HG02623 (cell line): ENCODE results near the gene ARMC2.
"Not testable (repeated sequence)": the region's sequence is repeated elsewhere in the genome, so short reads cannot be mapped to it uniquely, and the experiment has no call there.

Source experiments
- ATAC-seq: cut with Tn5 transposase; IDR thresholded peaks from one replicate; pipeline ENCODE4 v1.9.1; 2021; ENCODE audit warnings: moderate library complexity; ENCODE audit not compliant: unreplicated experiment

The ARMC2 gene

GRCh38 chr6:108831104-108831503, 17.1 kb upstream of the ARMC2 start:
- ATAC-seq, result no peak

GRCh38 chr6:108832738-108833137, 15.5 kb upstream of the ARMC2 start:
- ATAC-seq, result no peak

GRCh38 chr6:108835218-108835850, 12.9 kb upstream of the ARMC2 start:
- ATAC-seq, result peak; percentile 92

- no peak for ATAC-seq
Measured at GRCh38 chr6:108836061-108836460, 12.2 kb upstream of the ARMC2 start.

- no peak for ATAC-seq
Measured at GRCh38 chr6:108837236-108837971, 10.8 kb upstream of the ARMC2 start.

- ATAC-seq, result no peak
Measured at GRCh38 chr6:108838101-108838717, 10.0 kb upstream of the ARMC2 start.

GRCh38 chr6:108839083-108839642, 9.1 kb upstream of the ARMC2 start:
- no peak for ATAC-seq

- ATAC-seq, result no peak
Measured at GRCh38 chr6:108840919-108841318, 7.3 kb upstream of the ARMC2 start.

- no peak for ATAC-seq
Measured at GRCh38 chr6:108841377-108841855, 6.8 kb upstream of the ARMC2 start.

GRCh38 chr6:108844135-108844534, 4.1 kb upstream of the ARMC2 start:
- no peak for ATAC-seq

- ATAC-seq, result no peak
Measured at GRCh38 chr6:108845145-108845544, 3.1 kb upstream of the ARMC2 start.

- no peak for ATAC-seq
Measured at GRCh38 chr6:108846101-108846500, 2.1 kb upstream of the ARMC2 start.

GRCh38 chr6:108846628-108847027, 1.6 kb upstream of the ARMC2 start:
- ATAC-seq, result no peak

GRCh38 chr6:108847738-108848115, 495 bp upstream of the ARMC2 start:
- ATAC-seq, result no peak

GRCh38 chr6:108850669-108851465, 2.6 kb downstream of the ARMC2 start:
- ATAC-seq, result no peak

GRCh38 chr6:108851756-108852155, 3.5 kb downstream of the ARMC2 start:
- ATAC-seq, result no peak

GRCh38 chr6:108853077-108853476, 4.9 kb downstream of the ARMC2 start:
- ATAC-seq, result no peak

- ATAC-seq, result no peak
Measured at GRCh38 chr6:108862479-108863191, 14.4 kb downstream of the ARMC2 start.

GRCh38 chr6:108865751-108866286, 17.6 kb downstream of the ARMC2 start:
- ATAC-seq, result not testable (repeated sequence)

- no peak for ATAC-seq
Measured at GRCh38 chr6:108866798-108867197, 18.6 kb downstream of the ARMC2 start.
